ENCODE results near the gene DUSP3.

DNA sequence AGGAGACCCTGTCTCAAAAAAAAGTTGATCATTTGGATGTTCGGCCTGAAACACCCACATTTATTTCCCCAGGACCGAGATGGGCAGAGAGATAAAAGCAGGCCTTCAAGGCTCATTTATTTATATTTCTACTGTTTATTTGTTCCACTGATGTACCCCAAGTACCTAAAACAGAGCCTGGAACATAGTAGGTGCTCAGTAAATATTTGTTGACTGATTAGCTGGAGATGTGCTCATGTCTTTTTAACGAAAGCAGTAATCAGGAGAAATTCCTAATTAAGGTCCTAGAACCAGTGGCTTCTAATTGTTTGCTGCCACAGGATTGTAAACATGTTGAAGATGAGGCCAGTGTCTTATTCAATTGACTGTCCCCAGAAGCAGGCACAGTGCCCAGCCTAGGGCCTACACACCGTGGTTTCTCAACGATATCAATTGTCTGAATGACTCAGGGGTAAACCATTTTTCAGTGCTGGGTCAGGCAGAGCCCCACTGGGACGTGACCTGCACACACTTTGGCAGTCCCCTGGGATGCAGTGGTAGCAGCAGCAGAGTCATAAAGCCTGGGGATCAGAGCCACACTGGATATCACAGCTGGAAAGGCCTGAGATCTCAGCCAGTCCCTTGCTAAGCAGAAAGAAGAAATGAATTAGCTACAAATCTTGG is 54.9 kb downstream of the DUSP3 start:
- TF ChIP-seq, protein P1, sequence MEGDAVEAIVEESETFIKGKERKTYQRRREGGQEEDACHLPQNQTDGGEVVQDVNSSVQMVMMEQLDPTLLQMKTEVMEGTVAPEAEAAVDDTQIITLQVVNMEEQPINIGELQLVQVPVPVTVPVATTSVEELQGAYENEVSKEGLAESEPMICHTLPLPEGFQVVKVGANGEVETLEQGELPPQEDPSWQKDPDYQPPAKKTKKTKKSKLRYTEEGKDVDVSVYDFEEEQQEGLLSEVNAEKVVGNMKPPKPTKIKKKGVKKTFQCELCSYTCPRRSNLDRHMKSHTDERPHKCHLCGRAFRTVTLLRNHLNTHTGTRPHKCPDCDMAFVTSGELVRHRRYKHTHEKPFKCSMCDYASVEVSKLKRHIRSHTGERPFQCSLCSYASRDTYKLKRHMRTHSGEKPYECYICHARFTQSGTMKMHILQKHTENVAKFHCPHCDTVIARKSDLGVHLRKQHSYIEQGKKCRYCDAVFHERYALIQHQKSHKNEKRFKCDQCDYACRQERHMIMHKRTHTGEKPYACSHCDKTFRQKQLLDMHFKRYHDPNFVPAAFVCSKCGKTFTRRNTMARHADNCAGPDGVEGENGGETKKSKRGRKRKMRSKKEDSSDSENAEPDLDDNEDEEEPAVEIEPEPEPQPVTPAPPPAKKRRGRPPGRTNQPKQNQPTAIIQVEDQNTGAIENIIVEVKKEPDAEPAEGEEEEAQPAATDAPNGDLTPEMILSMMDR (IDR thresholded peaks at IDR 0.05) = no peak
- TF ChIP-seq POLR2A (IDR thresholded peaks at IDR 0.05) = no peak
- TF ChIP-seq POLR2AphosphoS5 (IDR thresholded peaks at IDR 0.05) = peak in 1 of 2 donors; percentile 12
- no peak for TF ChIP-seq EP300 (IDR thresholded peaks at IDR 0.05)
